CD4-positive, alpha-beta T cell treated with Interleukin-15 for 4 hours (primary cell): ENCODE measurements around the gene COMT.
A peak's percentile ranks its signal among the peaks of the same experiment; 100 is the strongest.

Experiments used
- DNase-seq: peaks from one replicate; pipeline ENCODE4 v3.0.0-alpha.2; 2020; ENCODE audit warnings: low spot score

The COMT gene

GRCh38 chr22:20011123-20011992 is 69.8 kb downstream of the COMT start:
- no peak for DNase-seq

- no peak for DNase-seq
Observed at GRCh38 chr22:20011993-20012740, 70.6 kb downstream of the COMT start.

- no peak for DNase-seq
Observed at GRCh38 chr22:20012741-20013331, 71.3 kb downstream of the COMT start.

GRCh38 chr22:20013382-20013871 is 71.9 kb downstream of the COMT start:
- peak; percentile 16 for DNase-seq

GRCh38 chr22:20014526-20015186 is 73.1 kb downstream of the COMT start:
- DNase-seq, result no peak

- DNase-seq, result no peak
Observed at GRCh38 chr22:20015187-20015625, 73.6 kb downstream of the COMT start.

GRCh38 chr22:20015971-20016733 is 74.6 kb downstream of the COMT start:
- peak; percentile 2 for DNase-seq

GRCh38 chr22:20016734-20017621 is 75.4 kb downstream of the COMT start, which contains the start of gene ARVCF:
TSS of gene ARVCF (minus strand) at chr22:20016823. CDS start at chr22:19990794, 26,029 bp downstream.
- peak; percentile 93 for DNase-seq

GRCh38 chr22:20017622-20017958 is 76.0 kb downstream of the COMT start:
- no peak for DNase-seq

GRCh38 chr22:20018001-20018400 is 76.4 kb downstream of the COMT start:
- DNase-seq, result no peak
